HCT116 (cell line): ENCODE data around the gene IL15RA. TPM values are rescaled to one million over a fixed set of nuclear protein-coding genes. Genes with fewer than 3 reads are reported as not detected.

ENCODE experiments used
- ATAC-seq: fragments of 200-7000 bp; cut with Tn5 transposase; 2 replicates; pipeline ENCODE4 v1.9.1; 2020; ENCODE audit warnings: mild to moderate bottlenecking, moderate library complexity
- BruUV-seq: library from RNA; stranded (reverse); fragments of 400-500 nt; replicated peaks from 2 replicates; lab custom pipeline; 2021; lab: Mats Ljungman, UMichigan
- CTCF ChIA-PET: fragments of 300-600 bp; sonication (Branson Sonifier 250); formaldehyde crosslinking; loops from one replicate; lab custom pipeline; 2021; ENCODE audit warnings: antibody characterized with exemption; lab: Charles Lee
- POLR2A ChIA-PET: fragments of 300-600, 350-600 bp; sonication (Branson Sonifier 250); formaldehyde crosslinking; loops from one replicate; lab custom pipeline; 2021; ENCODE audit warnings: antibody characterized with exemption; lab: Charles Lee
- RAD21 ChIA-PET, 2 experiments: fragments of 300-600 bp; sonication (Branson Sonifier 250); formaldehyde crosslinking; loops; one replicate each; lab custom pipeline; 2023; ENCODE audit warnings: low total read pairs in 2 of 2; ENCODE audit not compliant: uncharacterized antibody in 2 of 2, unreplicated experiment in 2 of 2, low non-redundant PET in 1 of 2; lab: Charles Lee
- DNase-seq: peaks from one replicate; pipeline ENCODE4 v3.0.0-alpha.2; 2010; ENCODE audit warnings: low read depth, low spot score
- H2AFZ ChIP-seq: fragments of 200-600 bp; shearing (Covaris generic), sonication (generic); 2 replicates; pipeline ENCODE4 v1.6.1; 2017; ENCODE audit warnings: low read depth, mixed run types, mixed read lengths, antibody characterized with exemption, low read length; ENCODE audit not compliant: poor library complexity, severe bottlenecking
- H3K27ac ChIP-seq: 2 replicates; pipeline ENCODE4 v1.5.1; 2012; ENCODE audit warnings: low read depth, low read length
- H3K27me3 ChIP-seq: fragments of 200-600 bp; sonication (generic); 2 replicates; pipeline ENCODE4 v1.6.1; 2016; ENCODE audit warnings: mixed run types, low read length, mixed read lengths; ENCODE audit not compliant: insufficient read depth
- H3K36me3 ChIP-seq, 2 experiments: fragments of 200-500 bp in 1 of 2; fragments of 200-600 bp in 1 of 2; sonication (Bioruptor generic) in 1 of 2; sonication (generic) in 1 of 2; 2 replicates each; pipeline versions ENCODE4 v1.5.1 to v1.6.1; 2014 to 2016; ENCODE audit warnings: low read length in 2 of 2, inconsistent platforms in 1 of 2, mixed read lengths in 1 of 2, mixed run types in 1 of 2; ENCODE audit not compliant: insufficient read depth in 2 of 2, control insufficient read depth in 1 of 2
- H3K4me1 ChIP-seq, 2 experiments: fragments of 200-600 bp in 1 of 2; sonication (generic) in 1 of 2; 2 replicates each; pipeline versions ENCODE4 v1.5.1 to v1.6.1; 2012 to 2017; ENCODE audit warnings: low read length in 2 of 2, inconsistent platforms in 1 of 2, mild to moderate bottlenecking in 1 of 2, mixed read lengths in 1 of 2, mixed run types in 1 of 2, moderate library complexity in 1 of 2; ENCODE audit not compliant: insufficient read depth in 2 of 2, control insufficient read depth in 1 of 2
- H3K4me2 ChIP-seq: fragments of 200-600 bp; sonication (generic); 2 replicates; pipeline ENCODE4 v1.6.1; 2017; ENCODE audit warnings: mixed run types, low read length, mixed read lengths
- H3K4me3 ChIP-seq, 2 experiments: fragments of 200-600 bp in 1 of 2; sonication (generic) in 1 of 2; replicated peaks in 1 of 2; 2 replicates each; pipeline ENCODE4 v1.5.1; 2011 to 2016; ENCODE audit warnings: low read length in 2 of 2, control low read depth in 1 of 2, low read depth in 1 of 2, mild to moderate bottlenecking in 1 of 2, mixed read lengths in 1 of 2, mixed run types in 1 of 2
- H3K79me2 ChIP-seq: fragments of 200-600 bp; sonication (generic); 2 replicates; pipeline ENCODE4 v1.6.1; 2017; ENCODE audit warnings: mild to moderate bottlenecking, mixed run types, low read length, moderate library complexity, mixed read lengths; ENCODE audit not compliant: insufficient read depth
- H3K9ac ChIP-seq: fragments of 200-600 bp; sonication (generic); 2 replicates; pipeline ENCODE4 v1.6.1; 2016; ENCODE audit warnings: low read length, mixed read lengths
- H3K9me2 ChIP-seq: fragments of 200-600 bp; sonication (generic), shearing (Covaris generic); 2 replicates; pipeline ENCODE4 v1.6.1; 2017; ENCODE audit warnings: mixed run types, mild to moderate bottlenecking, moderate library complexity; ENCODE audit not compliant: insufficient read depth
- H3K9me3 ChIP-seq, 2 experiments: fragments of 200-500 bp in 1 of 2; fragments of 200-600 bp in 1 of 2; sonication (Bioruptor generic) in 1 of 2; sonication (generic) in 1 of 2; 2 replicates each; pipeline ENCODE4 v1.6.1; 2014 to 2017; ENCODE audit warnings: low read length in 2 of 2, mixed read lengths in 2 of 2, inconsistent platforms in 1 of 2, low read depth in 1 of 2, mild to moderate bottlenecking in 1 of 2, mixed run types in 1 of 2, moderate library complexity in 1 of 2; ENCODE audit not compliant: control insufficient read depth in 1 of 2, insufficient read depth in 1 of 2
- H4K20me1 ChIP-seq: fragments of 200-600 bp; sonication (generic), shearing (Covaris generic); 2 replicates; pipeline ENCODE4 v1.6.1; 2017; ENCODE audit warnings: mixed run types, mild to moderate bottlenecking, moderate library complexity; ENCODE audit not compliant: insufficient read depth
- ATF3 ChIP-seq: IDR thresholded peaks from 2 replicates; pipeline ENCODE4 v1.6.1; 2012
- CBX3 ChIP-seq: IDR thresholded peaks from 2 replicates; pipeline ENCODE4 v1.6.1; 2012; ENCODE audit warnings: low read depth
- CEBPB ChIP-seq: IDR thresholded peaks from 2 replicates; pipeline ENCODE4 v1.6.1; 2012; ENCODE audit warnings: low read depth
- EGR1 ChIP-seq: IDR thresholded peaks from 2 replicates; pipeline ENCODE4 v1.6.1; 2012; ENCODE audit warnings: low read depth
- EZH2 ChIP-seq: fragments of 200-600 bp; sonication (generic); IDR thresholded peaks from 2 replicates; pipeline ENCODE4 v1.6.1; 2017; ENCODE audit warnings: antibody characterized with exemption, mixed run types
- EZH2phosphoT487 ChIP-seq: fragments of 200-600 bp; IDR thresholded peaks from 2 replicates; pipeline ENCODE4 v1.6.1; 2018; ENCODE audit warnings: antibody characterized with exemption, borderline replicate concordance
- FOSL1 ChIP-seq: IDR thresholded peaks from 2 replicates; pipeline ENCODE4 v1.6.1; 2012; ENCODE audit warnings: low read depth
- POLR2A ChIP-seq: IDR thresholded peaks from 2 replicates; pipeline ENCODE4 v1.7.0; 2011; ENCODE audit warnings: borderline replicate concordance; ENCODE audit not compliant: insufficient read depth, insufficient read length; ENCODE audit errors: extremely low read depth
- RAD21 ChIP-seq: IDR thresholded peaks from 2 replicates; pipeline ENCODE4 v1.6.1; 2012; ENCODE audit warnings: low read depth, mild to moderate bottlenecking
- REST ChIP-seq: IDR thresholded peaks from 2 replicates; pipeline ENCODE4 v1.6.1; 2012; ENCODE audit warnings: low read depth
- intact Hi-C: fragments of 100-400 bp; cut with micrococcal nuclease; formaldehyde crosslinking; loops from 2 replicates; pipeline ENCODE4 v1.10.0; 2022
- total RNA-seq: library from RNA; stranded (reverse); gene quantifications from one replicate; pipeline ENCODE4 v1.2.1, GENCODE V29; 2021; ENCODE audit not compliant: unreplicated experiment
- TF ChIP-seq, protein P1 (sequence below): IDR thresholded peaks from 2 replicates; pipeline ENCODE4 v1.6.1; 2011; ENCODE audit warnings: mild to moderate bottlenecking, low read length, moderate library complexity; ENCODE audit not compliant: insufficient replicate concordance; ENCODE audit errors: extremely low read depth

IL15RA gene
- total RNA-seq, 1 experiment from 2014 or later, result 10.5 TPM

DNA sequence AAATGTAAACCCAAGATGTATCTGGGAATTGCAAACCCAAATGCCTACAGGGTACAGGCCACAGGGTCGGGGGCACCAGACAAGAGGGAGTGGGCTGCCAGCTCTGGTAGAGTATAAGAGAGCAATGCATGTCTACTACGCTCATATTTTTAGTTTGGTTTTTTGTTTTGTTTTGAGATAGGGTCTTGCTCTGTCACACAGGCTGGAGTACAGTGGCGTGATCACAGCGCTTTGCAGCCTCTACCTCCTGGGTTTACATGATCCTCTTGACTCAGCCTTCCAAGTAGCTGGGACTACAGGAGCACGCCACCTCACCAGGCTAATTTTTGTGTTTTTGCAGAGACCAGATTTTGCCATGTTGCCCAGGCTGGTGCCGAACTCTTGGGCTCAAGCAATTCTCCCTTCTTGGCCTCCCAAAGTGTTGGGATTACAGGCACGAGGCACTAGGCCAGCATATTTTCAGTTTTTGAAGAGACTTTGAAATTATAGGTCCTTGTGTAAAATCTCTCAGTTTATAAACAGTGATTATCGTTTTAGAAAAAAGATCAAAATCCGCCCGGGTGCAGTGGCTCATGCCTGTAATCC, 11.1 kb upstream of the IL15RA start:
- ATAC-seq (no peak), DNase-seq (no peak)
- no TSS peak for BruUV-seq

More for the DNA sequence above, 11.1 kb upstream of the IL15RA start:
- CTCF ChIA-PET, result no interaction called here
- Histone ChIP-seq H3K9ac (no peak overlapping the region), H3K79me2 (no peaks in the 10 kb centered on the region), H3K4me3 (no peak overlapping the region), H3K27me3 (no peaks in the 10 kb centered on the region), H3K27ac (no peak overlapping the region), H3K9me2 (no peaks in the 10 kb centered on the region), H3K4me1 (no peaks in the 10 kb centered on the region), H3K36me3 (no peaks in the 10 kb centered on the region), H2AFZ (no peak overlapping the region), H3K4me2 (no peak overlapping the region), H4K20me1 (no peaks in the 10 kb centered on the region), H3K9me3 (peaks cover 4 to 5% of the 10 kb centered on the region in 2 experiments; a peak in 2 of 4 replicates)
- RAD21 ChIA-PET, result no interaction called here
- TF ChIP-seq EZH2phosphoT487, result no peak
- no peak for TF ChIP-seq POLR2A
- TF ChIP-seq CEBPB, result no peak
- no peak for TF ChIP-seq ATF3
- no peak for TF ChIP-seq EGR1
- TF ChIP-seq FOSL1, result no peak
- TF ChIP-seq CBX3, result no peak
- no peak for TF ChIP-seq EZH2
- no peak for TF ChIP-seq REST
- no peak for TF ChIP-seq RAD21
- TF ChIP-seq, protein P1, sequence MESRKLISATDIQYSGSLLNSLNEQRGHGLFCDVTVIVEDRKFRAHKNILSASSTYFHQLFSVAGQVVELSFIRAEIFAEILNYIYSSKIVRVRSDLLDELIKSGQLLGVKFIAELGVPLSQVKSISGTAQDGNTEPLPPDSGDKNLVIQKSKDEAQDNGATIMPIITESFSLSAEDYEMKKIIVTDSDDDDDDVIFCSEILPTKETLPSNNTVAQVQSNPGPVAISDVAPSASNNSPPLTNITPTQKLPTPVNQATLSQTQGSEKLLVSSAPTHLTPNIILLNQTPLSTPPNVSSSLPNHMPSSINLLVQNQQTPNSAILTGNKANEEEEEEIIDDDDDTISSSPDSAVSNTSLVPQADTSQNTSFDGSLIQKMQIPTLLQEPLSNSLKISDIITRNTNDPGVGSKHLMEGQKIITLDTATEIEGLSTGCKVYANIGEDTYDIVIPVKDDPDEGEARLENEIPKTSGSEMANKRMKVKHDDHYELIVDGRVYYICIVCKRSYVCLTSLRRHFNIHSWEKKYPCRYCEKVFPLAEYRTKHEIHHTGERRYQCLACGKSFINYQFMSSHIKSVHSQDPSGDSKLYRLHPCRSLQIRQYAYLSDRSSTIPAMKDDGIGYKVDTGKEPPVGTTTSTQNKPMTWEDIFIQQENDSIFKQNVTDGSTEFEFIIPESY, result no peak
- POLR2A ChIA-PET, result no interaction called here
- intact Hi-C loops, result no loop called here
